NCI-H128 (cell line): ENCODE data around the gene MARVELD2.
"Not testable (repeated sequence)": the region's sequence is repeated elsewhere in the genome, so short reads cannot be mapped to it uniquely, and the experiment has no call there.

Experiments used
- DNase-seq: peaks from one replicate; lab custom pipeline; 2025; ENCODE audit not compliant: unreplicated experiment; lab: John Stamatoyannopoulos, UW

Gene MARVELD2

GRCh38 chr5:69414885-69415583 is at the start of gene MARVELD2:
MARVELD2 (plus strand) TSS chr5:69415116; CDS start chr5:69419386, 4,270 bp downstream.
- DNase-seq, result peak; percentile 62

- DNase-seq, result no peak
Measured at GRCh38 chr5:69367697-69368279, 47.1 kb upstream of the MARVELD2 start.

GRCh38 chr5:69368458-69369339 is 46.2 kb upstream of the MARVELD2 start:
- DNase-seq, result no peak

GRCh38 chr5:69369340-69370121 is 45.4 kb upstream of the MARVELD2 start, which contains the start of the genes AK6, RAD17 and TAF9:
AK6 (minus strand) TSS chr5:69369520; CDS start chr5:69369490, 30 bp downstream.
RAD17 (plus strand) TSS chr5:69369818; CDS start chr5:69372209, 2,391 bp downstream.
TAF9 (minus strand) TSS chr5:69369520; CDS start chr5:69365737, 3,783 bp downstream.
- peak; percentile 70 for DNase-seq

- not testable (repeated sequence) for DNase-seq
Measured at GRCh38 chr5:69370335-69370734, 44.6 kb upstream of the MARVELD2 start.

- no peak for DNase-seq
Measured at GRCh38 chr5:69372394-69372793, 42.5 kb upstream of the MARVELD2 start.

GRCh38 chr5:69374911-69375446 is 39.9 kb upstream of the MARVELD2 start:
- DNase-seq, result no peak

GRCh38 chr5:69378376-69378775 is 36.5 kb upstream of the MARVELD2 start:
- DNase-seq, result no peak

- DNase-seq, result no peak
Measured at GRCh38 chr5:69404659-69405330, 10.1 kb upstream of the MARVELD2 start.

GRCh38 chr5:69415584-69415958 is 655 bp downstream of the MARVELD2 start:
- no peak for DNase-seq

GRCh38 chr5:69416180-69416579 is 1.3 kb downstream of the MARVELD2 start:
- DNase-seq, result no peak

GRCh38 chr5:69416699-69417098 is 1.8 kb downstream of the MARVELD2 start:
- no peak for DNase-seq

- no peak for DNase-seq
Measured at GRCh38 chr5:69418554-69418953, 3.6 kb downstream of the MARVELD2 start.

GRCh38 chr5:69431424-69432303 is 16.7 kb downstream of the MARVELD2 start:
- no peak for DNase-seq

GRCh38 chr5:69432412-69433206 is 17.7 kb downstream of the MARVELD2 start:
- no peak for DNase-seq

GRCh38 chr5:69435276-69435884 is 20.5 kb downstream of the MARVELD2 start:
- not testable (repeated sequence) for DNase-seq

GRCh38 chr5:69444127-69444754 is 29.3 kb downstream of the MARVELD2 start:
- DNase-seq, result no peak
